ENCODE measurements around the gene TMEM151A.
A peak's percentile ranks its signal among the peaks of the same experiment; 100 is the strongest.

Gene TMEM151A

GRCh38 chr11:66333896-66334604 lies 42.4 kb downstream of the TMEM151A start:
- no peak for TF ChIP-seq CTCF (IDR thresholded peaks at IDR 0.05)

- no peak for TF ChIP-seq CTCF (IDR thresholded peaks at IDR 0.05)
These were observed 43.1 kb downstream of the TMEM151A start for GRCh38 chr11:66334605-66335442.

GRCh38 chr11:66335531-66336233 lies 44.0 kb downstream of the TMEM151A start:
- no peak for TF ChIP-seq CTCF (IDR thresholded peaks at IDR 0.05)

GRCh38 chr11:66336234-66337102 lies 44.8 kb downstream of the TMEM151A start, which contains the start of gene RIN1:
RIN1 (minus strand) TSS chr11:66336434; CDS start chr11:66336402, 32 bp downstream.
- peak; percentile 41; the same call in 1 of the 2 replicates for TF ChIP-seq CTCF (IDR thresholded peaks at IDR 0.05)

GRCh38 chr11:66337103-66337899 lies 45.6 kb downstream of the TMEM151A start:
- no peak for TF ChIP-seq CTCF (IDR thresholded peaks at IDR 0.05)

- TF ChIP-seq CTCF (IDR thresholded peaks at IDR 0.05), result no peak
These were observed 46.8 kb downstream of the TMEM151A start for GRCh38 chr11:66338276-66339161.

Measured in LNCAP (cell line).